Measurements from ENCODE around the gene SMG6.

Gene SMG6

DNA sequence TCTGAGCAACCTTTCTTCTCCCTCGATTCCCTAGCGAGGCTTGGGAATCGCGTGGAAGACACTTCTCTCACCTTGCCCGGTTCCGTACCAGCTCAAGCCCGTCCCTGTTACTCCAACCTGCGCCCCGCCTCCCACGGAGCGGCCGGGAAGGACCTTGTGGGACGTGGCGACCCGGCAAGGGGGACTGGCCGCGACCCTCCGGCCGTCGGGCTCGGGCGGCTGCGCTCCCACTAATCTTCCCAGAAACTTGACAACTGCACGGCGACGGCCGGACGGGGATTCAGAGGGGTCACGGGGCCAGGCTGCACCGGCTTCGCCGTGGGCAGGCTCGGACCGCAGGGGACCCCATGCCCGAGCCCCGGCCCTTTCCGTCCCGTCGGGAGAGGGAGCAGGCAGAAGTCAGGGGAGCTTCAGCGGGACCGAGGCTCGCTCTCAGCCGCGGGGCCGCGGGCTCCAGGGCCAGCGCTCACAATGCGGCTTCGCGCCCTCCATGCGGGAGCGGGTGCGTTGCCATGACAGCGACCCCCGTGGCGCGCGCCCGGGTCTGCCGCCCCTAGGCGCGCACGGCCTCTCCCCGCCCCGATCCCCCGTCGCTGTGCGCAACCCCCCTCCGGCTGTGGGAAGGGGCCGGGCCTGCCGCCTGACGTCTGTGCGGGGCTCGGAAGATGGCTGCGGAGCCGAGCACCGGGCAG lies 33.4 kb upstream of the SMG6 start, which contains the start of gene SGSM2 (continued):
- TF ChIP-seq, protein P1, sequence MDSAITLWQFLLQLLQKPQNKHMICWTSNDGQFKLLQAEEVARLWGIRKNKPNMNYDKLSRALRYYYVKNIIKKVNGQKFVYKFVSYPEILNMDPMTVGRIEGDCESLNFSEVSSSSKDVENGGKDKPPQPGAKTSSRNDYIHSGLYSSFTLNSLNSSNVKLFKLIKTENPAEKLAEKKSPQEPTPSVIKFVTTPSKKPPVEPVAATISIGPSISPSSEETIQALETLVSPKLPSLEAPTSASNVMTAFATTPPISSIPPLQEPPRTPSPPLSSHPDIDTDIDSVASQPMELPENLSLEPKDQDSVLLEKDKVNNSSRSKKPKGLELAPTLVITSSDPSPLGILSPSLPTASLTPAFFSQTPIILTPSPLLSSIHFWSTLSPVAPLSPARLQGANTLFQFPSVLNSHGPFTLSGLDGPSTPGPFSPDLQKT (IDR thresholded peaks at IDR 0.05; ENCODE audit: borderline replicate concordance, low read depth, low read length): no peak
- peak; percentile 48 for TF ChIP-seq ZFHX2 (tag by site-specific recombination; conservative IDR thresholded peaks at IDR 0.05)

DNA sequence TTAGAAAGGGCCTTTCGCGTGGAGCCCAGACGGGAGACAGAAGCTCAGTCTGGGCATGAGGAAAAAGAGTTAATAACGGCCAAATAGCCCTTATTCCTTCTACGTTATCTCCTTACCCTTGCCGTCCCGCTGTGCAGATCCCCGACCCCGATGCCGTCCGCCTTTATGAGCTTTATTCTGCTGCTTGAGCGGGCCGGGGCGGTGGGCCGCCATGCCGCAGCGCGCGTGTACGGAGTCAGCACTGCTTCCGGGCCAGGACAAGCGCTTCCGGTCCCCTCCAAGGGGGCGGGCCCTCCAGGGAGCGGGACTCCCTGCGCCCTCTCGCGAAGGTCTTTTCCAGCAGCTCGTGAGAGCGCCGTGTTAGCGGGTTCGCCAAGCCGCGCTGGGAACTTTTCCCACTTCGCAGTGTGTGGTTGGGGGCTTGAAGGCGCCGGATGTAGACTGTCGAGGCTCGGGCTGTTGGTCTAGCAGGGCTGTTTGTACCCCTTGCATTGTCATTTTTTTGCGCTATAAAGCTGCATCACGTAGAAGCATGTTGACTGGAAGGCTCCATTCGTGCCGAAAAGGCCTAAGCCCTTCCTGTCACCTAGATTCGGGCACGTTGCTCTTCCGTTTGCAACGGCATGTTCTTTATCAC lies 32.7 kb upstream of the SMG6 start, which contains the start of gene TSR1:
TSR1 (minus strand) TSS at position 243 of the 637 bp plus-strand sequence; CDS start at position 213, 30 bp downstream.
- POLR2A ChIA-PET: interaction anchor here (0.5 to 4.0 kb wide), 23 partner anchors 8 to 207 kb away, joined by 3 to 49 read pairs (median 5); partner anchors contain the start of genes SMG6 and SRR
- Histone ChIP-seq H3K9me3 (ENCODE audit: control insufficient read depth, insufficient read depth, low read depth, low read length) (no peaks in the 10 kb centered on the region), H3K4me1 (ENCODE audit: control insufficient read depth, insufficient read depth, low read length) (peaks cover 14% of the 10 kb centered on the region), H3K4me3 (ENCODE audit: low read depth, low read length) (peak within 1 kb of the TSS; percentile 56), H3K36me3 (ENCODE audit: control insufficient read depth in 2 of 2, insufficient read depth in 1 of 2, low read length in 2 of 2) (peaks cover 41 to 44% of the 10 kb centered on the region in 2 experiments), H3K27ac (ENCODE audit: extremely low read depth, low read depth, low read length) (peak within 1 kb of the TSS; percentile 88)
- CTCF ChIA-PET: interaction anchor here (0.5 to 10.9 kb wide), 12 partner anchors 12 to 450 kb away, joined by 3 to 110 read pairs (median 4); no protein-coding TSS in a partner anchor
- TF ChIP-seq, protein P2, sequence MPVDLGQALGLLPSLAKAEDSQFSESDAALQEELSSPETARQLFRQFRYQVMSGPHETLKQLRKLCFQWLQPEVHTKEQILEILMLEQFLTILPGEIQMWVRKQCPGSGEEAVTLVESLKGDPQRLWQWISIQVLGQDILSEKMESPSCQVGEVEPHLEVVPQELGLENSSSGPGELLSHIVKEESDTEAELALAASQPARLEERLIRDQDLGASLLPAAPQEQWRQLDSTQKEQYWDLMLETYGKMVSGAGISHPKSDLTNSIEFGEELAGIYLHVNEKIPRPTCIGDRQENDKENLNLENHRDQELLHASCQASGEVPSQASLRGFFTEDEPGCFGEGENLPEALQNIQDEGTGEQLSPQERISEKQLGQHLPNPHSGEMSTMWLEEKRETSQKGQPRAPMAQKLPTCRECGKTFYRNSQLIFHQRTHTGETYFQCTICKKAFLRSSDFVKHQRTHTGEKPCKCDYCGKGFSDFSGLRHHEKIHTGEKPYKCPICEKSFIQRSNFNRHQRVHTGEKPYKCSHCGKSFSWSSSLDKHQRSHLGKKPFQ (tag by site-specific recombination; IDR thresholded peaks at IDR 0.05): 0 out of 2 replicates have a peak, but pooled peaks have one; percentile 13
- TF ChIP-seq ZNF48 (tag by site-specific recombination; IDR thresholded peaks at IDR 0.05) (no peak), ZNF366 (tag by site-specific recombination; conservative IDR thresholded peaks at IDR 0.05) (no peak), ZNF747 (tag by site-specific recombination; IDR thresholded peaks at IDR 0.05) (no peak), OSR2 (tag by site-specific recombination; IDR thresholded peaks at IDR 0.05) (no peak), ZNF544 (tag by site-specific recombination; IDR thresholded peaks at IDR 0.05) (no peak), WT1 (tag by site-specific recombination; IDR thresholded peaks at IDR 0.05) (no peak), ZBTB21 (tag by site-specific recombination; IDR thresholded peaks at IDR 0.05) (peak; percentile 45; the same call in 1 of the 2 replicates), ZNF133 (tag by site-specific recombination; IDR thresholded peaks at IDR 0.05) (no peak), ZNF629 (tag by site-specific recombination; IDR thresholded peaks at IDR 0.05) (peak; percentile 58; the same call in 1 of the 2 replicates), HOXC10 (CRISPR knock-in tag; IDR thresholded peaks at IDR 0.05) (0 out of 2 replicates have a peak, but pooled peaks have one; percentile 69), ZNF221 (tag by site-specific recombination; IDR thresholded peaks at IDR 0.05; ENCODE audit: borderline replicate concordance) (no peak), ZNF473 (tag by site-specific recombination; IDR thresholded peaks at IDR 0.05) (no peak), IKZF3 (tag by site-specific recombination; IDR thresholded peaks at IDR 0.05) (peak; percentile 92)
- TF ChIP-seq, protein P3, sequence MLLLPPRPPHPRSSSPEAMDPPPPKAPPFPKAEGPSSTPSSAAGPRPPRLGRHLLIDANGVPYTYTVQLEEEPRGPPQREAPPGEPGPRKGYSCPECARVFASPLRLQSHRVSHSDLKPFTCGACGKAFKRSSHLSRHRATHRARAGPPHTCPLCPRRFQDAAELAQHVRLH (tag by site-specific recombination; IDR thresholded peaks at IDR 0.05): peak; percentile 60; the same call in 1 of the 2 replicates
- TF ChIP-seq, protein P4, sequence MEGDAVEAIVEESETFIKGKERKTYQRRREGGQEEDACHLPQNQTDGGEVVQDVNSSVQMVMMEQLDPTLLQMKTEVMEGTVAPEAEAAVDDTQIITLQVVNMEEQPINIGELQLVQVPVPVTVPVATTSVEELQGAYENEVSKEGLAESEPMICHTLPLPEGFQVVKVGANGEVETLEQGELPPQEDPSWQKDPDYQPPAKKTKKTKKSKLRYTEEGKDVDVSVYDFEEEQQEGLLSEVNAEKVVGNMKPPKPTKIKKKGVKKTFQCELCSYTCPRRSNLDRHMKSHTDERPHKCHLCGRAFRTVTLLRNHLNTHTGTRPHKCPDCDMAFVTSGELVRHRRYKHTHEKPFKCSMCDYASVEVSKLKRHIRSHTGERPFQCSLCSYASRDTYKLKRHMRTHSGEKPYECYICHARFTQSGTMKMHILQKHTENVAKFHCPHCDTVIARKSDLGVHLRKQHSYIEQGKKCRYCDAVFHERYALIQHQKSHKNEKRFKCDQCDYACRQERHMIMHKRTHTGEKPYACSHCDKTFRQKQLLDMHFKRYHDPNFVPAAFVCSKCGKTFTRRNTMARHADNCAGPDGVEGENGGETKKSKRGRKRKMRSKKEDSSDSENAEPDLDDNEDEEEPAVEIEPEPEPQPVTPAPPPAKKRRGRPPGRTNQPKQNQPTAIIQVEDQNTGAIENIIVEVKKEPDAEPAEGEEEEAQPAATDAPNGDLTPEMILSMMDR (tag by site-specific recombination; IDR thresholded peaks at IDR 0.05): peak; percentile 77
- TF ChIP-seq, protein P5, sequence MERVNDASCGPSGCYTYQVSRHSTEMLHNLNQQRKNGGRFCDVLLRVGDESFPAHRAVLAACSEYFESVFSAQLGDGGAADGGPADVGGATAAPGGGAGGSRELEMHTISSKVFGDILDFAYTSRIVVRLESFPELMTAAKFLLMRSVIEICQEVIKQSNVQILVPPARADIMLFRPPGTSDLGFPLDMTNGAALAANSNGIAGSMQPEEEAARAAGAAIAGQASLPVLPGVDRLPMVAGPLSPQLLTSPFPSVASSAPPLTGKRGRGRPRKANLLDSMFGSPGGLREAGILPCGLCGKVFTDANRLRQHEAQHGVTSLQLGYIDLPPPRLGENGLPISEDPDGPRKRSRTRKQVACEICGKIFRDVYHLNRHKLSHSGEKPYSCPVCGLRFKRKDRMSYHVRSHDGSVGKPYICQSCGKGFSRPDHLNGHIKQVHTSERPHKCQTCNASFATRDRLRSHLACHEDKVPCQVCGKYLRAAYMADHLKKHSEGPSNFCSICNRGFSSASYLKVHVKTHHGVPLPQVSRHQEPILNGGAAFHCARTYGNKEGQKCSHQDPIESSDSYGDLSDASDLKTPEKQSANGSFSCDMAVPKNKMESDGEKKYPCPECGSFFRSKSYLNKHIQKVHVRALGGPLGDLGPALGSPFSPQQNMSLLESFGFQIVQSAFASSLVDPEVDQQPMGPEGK (tag by site-specific recombination; IDR thresholded peaks at IDR 0.05): peak; percentile 68
- TF ChIP-seq, protein P1 (IDR thresholded peaks at IDR 0.05; ENCODE audit: borderline replicate concordance, low read depth, low read length): no peak
- TF ChIP-seq, protein P6, sequence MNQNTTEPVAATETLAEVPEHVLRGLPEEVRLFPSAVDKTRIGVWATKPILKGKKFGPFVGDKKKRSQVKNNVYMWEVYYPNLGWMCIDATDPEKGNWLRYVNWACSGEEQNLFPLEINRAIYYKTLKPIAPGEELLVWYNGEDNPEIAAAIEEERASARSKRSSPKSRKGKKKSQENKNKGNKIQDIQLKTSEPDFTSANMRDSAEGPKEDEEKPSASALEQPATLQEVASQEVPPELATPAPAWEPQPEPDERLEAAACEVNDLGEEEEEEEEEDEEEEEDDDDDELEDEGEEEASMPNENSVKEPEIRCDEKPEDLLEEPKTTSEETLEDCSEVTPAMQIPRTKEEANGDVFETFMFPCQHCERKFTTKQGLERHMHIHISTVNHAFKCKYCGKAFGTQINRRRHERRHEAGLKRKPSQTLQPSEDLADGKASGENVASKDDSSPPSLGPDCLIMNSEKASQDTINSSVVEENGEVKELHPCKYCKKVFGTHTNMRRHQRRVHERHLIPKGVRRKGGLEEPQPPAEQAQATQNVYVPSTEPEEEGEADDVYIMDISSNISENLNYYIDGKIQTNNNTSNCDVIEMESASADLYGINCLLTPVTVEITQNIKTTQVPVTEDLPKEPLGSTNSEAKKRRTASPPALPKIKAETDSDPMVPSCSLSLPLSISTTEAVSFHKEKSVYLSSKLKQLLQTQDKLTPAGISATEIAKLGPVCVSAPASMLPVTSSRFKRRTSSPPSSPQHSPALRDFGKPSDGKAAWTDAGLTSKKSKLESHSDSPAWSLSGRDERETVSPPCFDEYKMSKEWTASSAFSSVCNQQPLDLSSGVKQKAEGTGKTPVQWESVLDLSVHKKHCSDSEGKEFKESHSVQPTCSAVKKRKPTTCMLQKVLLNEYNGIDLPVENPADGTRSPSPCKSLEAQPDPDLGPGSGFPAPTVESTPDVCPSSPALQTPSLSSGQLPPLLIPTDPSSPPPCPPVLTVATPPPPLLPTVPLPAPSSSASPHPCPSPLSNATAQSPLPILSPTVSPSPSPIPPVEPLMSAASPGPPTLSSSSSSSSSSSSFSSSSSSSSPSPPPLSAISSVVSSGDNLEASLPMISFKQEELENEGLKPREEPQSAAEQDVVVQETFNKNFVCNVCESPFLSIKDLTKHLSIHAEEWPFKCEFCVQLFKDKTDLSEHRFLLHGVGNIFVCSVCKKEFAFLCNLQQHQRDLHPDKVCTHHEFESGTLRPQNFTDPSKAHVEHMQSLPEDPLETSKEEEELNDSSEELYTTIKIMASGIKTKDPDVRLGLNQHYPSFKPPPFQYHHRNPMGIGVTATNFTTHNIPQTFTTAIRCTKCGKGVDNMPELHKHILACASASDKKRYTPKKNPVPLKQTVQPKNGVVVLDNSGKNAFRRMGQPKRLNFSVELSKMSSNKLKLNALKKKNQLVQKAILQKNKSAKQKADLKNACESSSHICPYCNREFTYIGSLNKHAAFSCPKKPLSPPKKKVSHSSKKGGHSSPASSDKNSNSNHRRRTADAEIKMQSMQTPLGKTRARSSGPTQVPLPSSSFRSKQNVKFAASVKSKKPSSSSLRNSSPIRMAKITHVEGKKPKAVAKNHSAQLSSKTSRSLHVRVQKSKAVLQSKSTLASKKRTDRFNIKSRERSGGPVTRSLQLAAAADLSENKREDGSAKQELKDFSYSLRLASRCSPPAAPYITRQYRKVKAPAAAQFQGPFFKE (tag by site-specific recombination; IDR thresholded peaks at IDR 0.05; ENCODE audit: borderline replicate concordance): no peak
